ENCODE measurements around the gene HS3ST5.
"Not testable (repeated sequence)": the region's sequence is repeated elsewhere in the genome, so short reads cannot be mapped to it uniquely, and the experiment has no call there.

Gene HS3ST5

DNA sequence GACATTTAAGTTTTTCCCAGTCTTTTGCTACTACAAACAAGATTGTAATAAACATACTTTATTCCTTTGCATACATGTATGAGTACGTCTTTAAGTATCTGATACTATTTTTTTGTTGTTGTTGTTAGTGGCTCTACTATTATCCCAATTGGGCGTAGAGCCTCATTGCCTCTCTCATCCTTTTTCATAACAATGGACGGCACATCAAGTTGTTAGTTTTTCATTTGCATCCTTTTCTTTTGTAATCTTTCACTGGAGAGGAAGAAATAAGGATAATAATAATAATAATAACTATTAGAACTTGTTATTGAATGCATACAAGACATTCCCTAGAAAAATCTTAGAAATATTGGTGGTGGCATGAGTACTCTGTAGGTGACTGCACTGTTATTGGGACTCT, 23.1 kb downstream of the HS3ST5 start:
- no peaks in the 10 kb centered on the region for H3K9me3 ChIP-seq (ENCODE audit: control insufficient read depth, low read length)
- H4K91ac ChIP-seq (ENCODE audit: low read length) = no peak overlapping the region
- H2BK12ac ChIP-seq (ENCODE audit: low read length in 2 of 2) = no peak overlapping the region
- no peaks in the 10 kb centered on the region for H3K36me3 ChIP-seq (ENCODE audit: control insufficient read depth in 1 of 2, insufficient read depth in 2 of 2, low read depth in 1 of 2, low read length in 2 of 2)
- no peak overlapping the region for H3K23ac ChIP-seq (ENCODE audit: low read length in 2 of 2)
- H3K4me1 ChIP-seq (ENCODE audit: control insufficient read depth, insufficient read depth, low read depth, low read length) = no peaks in the 10 kb centered on the region
- DNase-seq = no peak
- no peak overlapping the region for H2BK120ac ChIP-seq (ENCODE audit: low read depth, low read length)
- H3K27ac ChIP-seq (ENCODE audit: low read length, poor library complexity, severe bottlenecking) = no peak overlapping the region
- H2AK5ac ChIP-seq (ENCODE audit: low read length, severe bottlenecking) = no peak overlapping the region
- no peak overlapping the region for H3K4me3 ChIP-seq (ENCODE audit: insufficient read depth in 1 of 2, low read depth in 1 of 2, low read length in 2 of 2)
- no peak overlapping the region for H3K14ac ChIP-seq (ENCODE audit: low read length in 2 of 2)
- no peak overlapping the region for H3K4me2 ChIP-seq (ENCODE audit: low read length, poor library complexity, severe bottlenecking)
- H4K8ac ChIP-seq (ENCODE audit: low read length) = no peak overlapping the region
- no peak overlapping the region for H3K18ac ChIP-seq (ENCODE audit: low read depth in 1 of 2, low read length in 2 of 2)
- no CpG with 5 or more reads among the region's 3 CpGs for WGBS
- peaks cover 4% of the 10 kb centered on the region for H3K79me1 ChIP-seq (replicated peaks; ENCODE audit: low read length, poor library complexity, severe bottlenecking)
- no peaks in the 10 kb centered on the region for H3K27me3 ChIP-seq (ENCODE audit: control insufficient read depth in 1 of 2, insufficient read depth in 1 of 2, low read length in 2 of 2)
- no peak overlapping the region for H3K4ac ChIP-seq (ENCODE audit: low read depth in 1 of 2, low read length in 2 of 2)
- no peak overlapping the region for H2AFZ ChIP-seq (ENCODE audit: low read depth, low read length)
- H3K9ac ChIP-seq (ENCODE audit: low read length) = no peak overlapping the region
- H2BK5ac ChIP-seq (ENCODE audit: low read depth, low read length, poor library complexity, severe bottlenecking) = no peak overlapping the region
- no peak overlapping the region for H2BK15ac ChIP-seq (ENCODE audit: low read depth, poor library complexity, severe bottlenecking)

DNA sequence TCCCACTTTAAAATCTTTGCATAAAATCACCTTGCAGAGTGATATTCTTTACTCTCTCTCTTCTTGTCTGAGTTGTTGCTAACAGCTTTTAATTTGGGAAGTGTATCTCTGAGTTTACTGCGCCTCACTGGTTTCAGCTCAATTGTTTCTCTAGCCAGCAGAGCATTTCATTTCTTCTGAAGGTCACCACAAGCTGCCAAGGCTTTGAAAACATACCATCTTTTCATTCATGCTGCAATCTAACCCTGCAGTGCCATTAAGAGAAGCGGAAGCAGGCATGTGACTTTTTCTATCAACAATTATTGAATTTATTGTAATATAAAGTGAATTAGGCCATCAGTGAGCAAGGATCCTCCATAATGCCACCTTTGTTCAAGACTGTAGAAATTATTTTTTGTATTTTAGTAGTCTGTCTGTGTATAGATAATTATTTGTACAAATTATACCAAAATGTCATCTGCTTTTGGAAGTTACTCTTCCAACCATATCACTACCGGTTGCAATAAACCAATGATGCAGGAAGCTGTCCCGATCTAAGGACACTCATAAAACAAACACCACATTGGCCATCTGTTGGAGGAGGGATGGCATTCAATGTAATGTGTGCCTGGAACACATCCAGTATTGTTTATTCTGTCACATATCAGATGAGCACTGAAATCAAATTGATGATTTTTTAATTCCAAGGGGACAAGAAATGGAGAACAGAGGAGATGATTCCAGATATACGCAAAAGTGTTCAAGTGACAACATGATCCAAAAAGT, 26.8 kb downstream of the HS3ST5 start:
- H3K4ac ChIP-seq (ENCODE audit: low read depth in 1 of 2, low read length in 2 of 2) = no peak overlapping the region
- DNase-seq = no peak
- no peaks in the 10 kb centered on the region for H3K4me1 ChIP-seq (ENCODE audit: control insufficient read depth, insufficient read depth, low read depth, low read length)
- no peak overlapping the region for H4K8ac ChIP-seq (ENCODE audit: low read length)
- H2AFZ ChIP-seq (ENCODE audit: low read depth, low read length) = no peak overlapping the region
- 100% methylated on average over 1 of the region's 5 CpGs for WGBS
- no peaks in the 10 kb centered on the region for H3K9me3 ChIP-seq (ENCODE audit: control insufficient read depth, low read length)
- H3K23ac ChIP-seq (ENCODE audit: low read length in 2 of 2) = no peak overlapping the region
- H2BK120ac ChIP-seq (ENCODE audit: low read depth, low read length) = no peak overlapping the region
- H2BK5ac ChIP-seq (ENCODE audit: low read depth, low read length, poor library complexity, severe bottlenecking) = no peak overlapping the region
- H3K18ac ChIP-seq (ENCODE audit: low read depth in 1 of 2, low read length in 2 of 2) = no peak overlapping the region
- no peaks in the 10 kb centered on the region for H3K27me3 ChIP-seq (ENCODE audit: control insufficient read depth in 1 of 2, insufficient read depth in 1 of 2, low read length in 2 of 2)
- H2AK5ac ChIP-seq (ENCODE audit: low read length, severe bottlenecking) = no peak overlapping the region
- no peak overlapping the region for H2BK12ac ChIP-seq (ENCODE audit: low read length in 2 of 2)
- H3K4me2 ChIP-seq (ENCODE audit: low read length, poor library complexity, severe bottlenecking) = no peak overlapping the region
- no peak overlapping the region for H4K91ac ChIP-seq (ENCODE audit: low read length)
- H3K14ac ChIP-seq (ENCODE audit: low read length in 2 of 2) = no peak overlapping the region
- peak overlapping the region; percentile 66 for H3K27ac ChIP-seq (ENCODE audit: low read length, poor library complexity, severe bottlenecking)
- no peak overlapping the region for H3K4me3 ChIP-seq (ENCODE audit: insufficient read depth in 1 of 2, low read depth in 1 of 2, low read length in 2 of 2)
- H3K9ac ChIP-seq (ENCODE audit: low read length) = no peak overlapping the region
- no peaks in the 10 kb centered on the region for H3K36me3 ChIP-seq (ENCODE audit: control insufficient read depth in 1 of 2, insufficient read depth in 2 of 2, low read depth in 1 of 2, low read length in 2 of 2)
- H3K79me1 ChIP-seq (replicated peaks; ENCODE audit: low read length, poor library complexity, severe bottlenecking) = peaks cover 5% of the 10 kb centered on the region
- H2BK15ac ChIP-seq (ENCODE audit: low read depth, poor library complexity, severe bottlenecking) = no peak overlapping the region

DNA sequence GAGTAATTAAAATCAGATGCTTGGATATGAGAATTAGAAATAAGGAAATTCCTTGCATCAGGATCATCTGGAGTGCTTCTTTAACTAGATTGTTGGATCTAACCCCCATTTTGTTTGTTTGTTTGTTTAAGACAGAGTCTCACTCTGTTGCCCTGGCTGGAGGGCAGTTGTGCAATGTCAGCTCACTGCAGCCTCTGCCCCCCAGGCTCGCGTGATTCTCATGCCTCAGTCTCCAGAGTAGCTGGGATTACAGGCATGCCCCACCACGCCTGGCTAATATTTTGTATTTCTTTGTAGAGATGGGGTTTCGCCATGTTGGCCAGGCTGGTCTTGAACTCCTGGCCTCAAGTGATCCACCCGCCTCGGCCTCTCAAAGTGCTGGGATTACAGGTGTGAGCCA, 29.0 kb downstream of the HS3ST5 start:
- H3K14ac ChIP-seq (ENCODE audit: low read length in 2 of 2); H3K36me3 ChIP-seq (ENCODE audit: control insufficient read depth in 1 of 2, insufficient read depth in 2 of 2, low read depth in 1 of 2, low read length in 2 of 2); H3K4ac ChIP-seq (ENCODE audit: low read depth in 1 of 2, low read length in 2 of 2); H4K8ac ChIP-seq (ENCODE audit: low read length); H3K4me3 ChIP-seq (ENCODE audit: insufficient read depth in 1 of 2, low read depth in 1 of 2, low read length in 2 of 2); H3K79me1 ChIP-seq (replicated peaks; ENCODE audit: low read length, poor library complexity, severe bottlenecking); H3K27me3 ChIP-seq (ENCODE audit: control insufficient read depth in 1 of 2, insufficient read depth in 1 of 2, low read length in 2 of 2); H2BK12ac ChIP-seq (ENCODE audit: low read length in 2 of 2); H2BK120ac ChIP-seq (ENCODE audit: low read depth, low read length); H3K4me1 ChIP-seq (ENCODE audit: control insufficient read depth, insufficient read depth, low read depth, low read length); H3K18ac ChIP-seq (ENCODE audit: low read depth in 1 of 2, low read length in 2 of 2); H2AFZ ChIP-seq (ENCODE audit: low read depth, low read length); H2BK15ac ChIP-seq (ENCODE audit: low read depth, poor library complexity, severe bottlenecking); H3K27ac ChIP-seq (ENCODE audit: low read length, poor library complexity, severe bottlenecking); H2AK5ac ChIP-seq (ENCODE audit: low read length, severe bottlenecking); H3K9ac ChIP-seq (ENCODE audit: low read length); H3K9me3 ChIP-seq (ENCODE audit: control insufficient read depth, low read length); H4K91ac ChIP-seq (ENCODE audit: low read length); H3K4me2 ChIP-seq (ENCODE audit: low read length, poor library complexity, severe bottlenecking); H3K23ac ChIP-seq (ENCODE audit: low read length in 2 of 2); DNase-seq; H2BK5ac ChIP-seq (ENCODE audit: low read depth, low read length, poor library complexity, severe bottlenecking): not testable (repeated sequence)
- WGBS = 97% methylated on average over 6 of the region's 6 CpGs

DNA sequence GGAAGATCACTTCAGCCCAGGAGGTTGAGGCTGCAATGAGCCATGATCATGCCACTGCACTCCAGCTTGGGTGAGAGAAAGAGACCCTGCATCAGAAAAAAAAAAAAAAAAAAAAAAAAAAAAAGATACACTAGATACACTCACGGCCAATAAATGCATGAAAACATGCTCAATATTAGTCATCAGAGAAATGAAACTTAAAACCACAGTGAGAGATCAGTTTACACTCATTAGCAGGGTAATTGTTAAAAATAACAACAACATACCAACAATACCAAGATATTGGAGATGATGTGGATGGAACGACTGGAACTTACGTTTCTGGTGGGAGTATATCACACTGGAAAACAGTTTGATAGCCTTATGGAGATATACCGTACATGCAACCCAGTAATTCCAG, 29.9 kb downstream of the HS3ST5 start:
- Histone ChIP-seq H2AK5ac (ENCODE audit: low read length, severe bottlenecking) (no peak overlapping the region), H3K4me1 (ENCODE audit: control insufficient read depth, insufficient read depth, low read depth, low read length) (no peaks in the 10 kb centered on the region), H2BK15ac (ENCODE audit: low read depth, poor library complexity, severe bottlenecking) (no peak overlapping the region), H2BK5ac (ENCODE audit: low read depth, low read length, poor library complexity, severe bottlenecking) (no peak overlapping the region), H2BK120ac (ENCODE audit: low read depth, low read length) (no peak overlapping the region), H3K27ac (ENCODE audit: low read length, poor library complexity, severe bottlenecking) (no peak overlapping the region), H3K36me3 (ENCODE audit: control insufficient read depth in 1 of 2, insufficient read depth in 2 of 2, low read depth in 1 of 2, low read length in 2 of 2) (no peaks in the 10 kb centered on the region), H4K8ac (ENCODE audit: low read length) (no peak overlapping the region), H3K9me3 (ENCODE audit: control insufficient read depth, low read length) (no peaks in the 10 kb centered on the region), H2BK12ac (ENCODE audit: low read length in 2 of 2) (no peak overlapping the region), H3K4me2 (ENCODE audit: low read length, poor library complexity, severe bottlenecking) (no peak overlapping the region), H3K14ac (ENCODE audit: low read length in 2 of 2) (no peak overlapping the region), H3K27me3 (ENCODE audit: control insufficient read depth in 1 of 2, insufficient read depth in 1 of 2, low read length in 2 of 2) (no peaks in the 10 kb centered on the region), H3K4ac (ENCODE audit: low read depth in 1 of 2, low read length in 2 of 2) (no peak overlapping the region), H2AFZ (ENCODE audit: low read depth, low read length) (no peak overlapping the region), H3K23ac (ENCODE audit: low read length in 2 of 2) (no peak overlapping the region), H3K79me1 (replicated peaks; ENCODE audit: low read length, poor library complexity, severe bottlenecking) (peaks cover 3% of the 10 kb centered on the region), H4K91ac (ENCODE audit: low read length) (no peak overlapping the region), H3K18ac (ENCODE audit: low read depth in 1 of 2, low read length in 2 of 2) (no peak overlapping the region), H3K9ac (ENCODE audit: low read length) (no peak overlapping the region), H3K4me3 (ENCODE audit: insufficient read depth in 1 of 2, low read depth in 1 of 2, low read length in 2 of 2) (no peak overlapping the region)
- 73% methylated on average over 2 of the region's 4 CpGs for WGBS
- DNase-seq = no peak
